ENCODE measurements around the gene DROSHA. TPM values are rescaled to one million over a fixed set of nuclear protein-coding genes. Genes with fewer than 3 reads are reported as not detected.

The DROSHA gene
- total and polyA plus RNA-seq, 2 of the 8 experiments (the other 6 are each of a cell fraction or from before 2014, with no cell fraction given), result 65.9 to 122 TPM

GRCh38 chr5:31380049-31380448 lies 151.8 kb downstream of the DROSHA start:
- Histone ChIP-seq H2AK5ac (ENCODE audit: low read depth, low read length) (no peak overlapping the region), H3K56ac (replicated peaks; ENCODE audit: insufficient read length, low read depth, low read length) (no peak overlapping the region), H3K36me3 (ENCODE audit: control insufficient read depth in 2 of 4, insufficient read depth in 4 of 4, low read length in 3 of 4) (no peaks in the 10 kb centered on the region), H2BK12ac (ENCODE audit: low read depth, low read length) (no peak overlapping the region), H2AFZ (ENCODE audit: low read length) (no peak overlapping the region), H3K9me3 (ENCODE audit: insufficient read depth in 2 of 2, low read depth in 1 of 2, low read length in 1 of 2) (no peaks in the 10 kb centered on the region), H4K5ac (ENCODE audit: insufficient read length, low read depth, low read length) (no peak overlapping the region), H2BK20ac (ENCODE audit: low read length) (no peak overlapping the region), H4K8ac (ENCODE audit: extremely low read depth, insufficient read depth, low read length) (no peak overlapping the region), H3K9ac (replicated peaks in 1 of 4; ENCODE audit: extremely low read depth in 1 of 4, low read depth in 3 of 4, low read length in 3 of 4) (no peak overlapping the region), H3K27ac (ENCODE audit: low read depth, low read length) (no peak overlapping the region), H3K14ac (ENCODE audit: insufficient read length) (no peak overlapping the region), H2BK5ac (ENCODE audit: low read depth, low read length) (no peak overlapping the region), H3K23ac (ENCODE audit: insufficient read length) (no peak overlapping the region), H4K20me1 (replicated peaks in 1 of 2; ENCODE audit: control insufficient read depth in 1 of 2, insufficient read depth in 2 of 2, low read length in 2 of 2) (no peaks in the 10 kb centered on the region), H3K23me2 (ENCODE audit: low read depth, low read length) (no peaks in the 10 kb centered on the region), H3K27me3 (replicated peaks in 1 of 4; ENCODE audit: control insufficient read depth in 3 of 4, extremely low read depth in 1 of 4, insufficient read depth in 3 of 4, low read length in 3 of 4) (no peaks in the 10 kb centered on the region), H3K4me3 (ENCODE audit: extremely low read depth in 1 of 4, insufficient read depth in 2 of 4, low read depth in 3 of 4, low read length in 4 of 4) (no peak overlapping the region), H3K18ac (ENCODE audit: extremely low read depth, low read length) (no peak overlapping the region), H3K4me1 (replicated peaks in 1 of 4; ENCODE audit: control insufficient read depth in 3 of 4, insufficient read depth in 4 of 4, low read length in 3 of 4) (peaks cover 4 to 8% (median 5%) of the 10 kb centered on the region in 4 experiments; a peak in 5 of 7 replicates), H3K4me2 (ENCODE audit: insufficient read depth in 1 of 2, low read depth in 2 of 2, low read length in 2 of 2) (no peak overlapping the region), H2BK120ac (replicated peaks; ENCODE audit: low read depth, low read length) (no peak overlapping the region), H3K4ac (replicated peaks; ENCODE audit: insufficient read length, low read depth, low read length) (no peak overlapping the region), H3K79me2 (ENCODE audit: control insufficient read depth in 1 of 2, insufficient read depth in 2 of 2, low read length in 2 of 2) (no peaks in the 10 kb centered on the region), H4K91ac (replicated peaks; ENCODE audit: insufficient read length, low read length) (no peak overlapping the region), H3K79me1 (ENCODE audit: low read depth, low read length) (no peaks in the 10 kb centered on the region), H2BK15ac (ENCODE audit: low read length) (no peak overlapping the region)
- no peak for DNase-seq (ENCODE audit: low read depth in 1 of 2, low spot score in 2 of 2)
- POLR2A ChIA-PET (ENCODE audit: partially characterized antibody), result no interaction called here
- CTCF ChIA-PET (ENCODE audit: partially characterized antibody), result no interaction called here
- FAIRE-seq, result no peak
- WGBS, 2 experiments (ENCODE audit: extremely low coverage in 1 of 2, insufficient coverage in 1 of 2, insufficient read length in 1 of 2, insufficient replicate concordance in 2 of 2, low coverage in 1 of 2, low lambda C conversion rate in 2 of 2, missing lambda C conversion rate in 1 of 2), result 75% methylated on average over 4 of the region's 4 CpGs; no CpG with 5 or more reads in 1 of the 2 experiments
- TF ChIP-seq RFX5 (IDR thresholded peaks at IDR 0.05; ENCODE audit: borderline replicate concordance, low read depth, low read length) (no peak), SRF (IDR thresholded peaks at IDR 0.05; ENCODE audit: low read depth, low read length) (no peak), CTCF (IDR thresholded peaks at IDR 0.05; ENCODE audit: control extremely low read depth in 1 of 3, insufficient read depth in 1 of 3, low read depth in 1 of 3, low read length in 3 of 3) (no peak), SP1 (IDR thresholded peaks at IDR 0.05; ENCODE audit: low read depth, low read length) (no peak), CREB1 (IDR thresholded peaks at IDR 0.05) (no peak), KDM4A (IDR thresholded peaks at IDR 0.05; ENCODE audit: low read depth, low read length, severe bottlenecking) (no peak), RAD21 (IDR thresholded peaks at IDR 0.05 in 1 of 2, conservative IDR thresholded peaks at IDR 0.05 in 1 of 2; ENCODE audit: low read depth in 2 of 2, low read length in 2 of 2) (no peak), CTBP2 (IDR thresholded peaks at IDR 0.05; ENCODE audit: borderline replicate concordance, insufficient read depth, insufficient read length, low read length) (no peak), NRF1 (IDR thresholded peaks at IDR 0.05; ENCODE audit: low read depth, low read length) (no peak), HDAC2 (IDR thresholded peaks at IDR 0.05; ENCODE audit: borderline replicate concordance in 1 of 2, low read depth in 2 of 2, low read length in 2 of 2) (no peak), EZH2 (IDR thresholded peaks at IDR 0.05; ENCODE audit: low read depth, low read length, severe bottlenecking) (no peak)

Data from H1 (cell line).